Measurements from ENCODE around the gene TMEM106C.

The TMEM106C gene

GRCh38 chr12:47997321-47997720 is 33.9 kb downstream of the TMEM106C start:
- Histone ChIP-seq H3K4me1 (peaks cover 9% of the 10 kb centered on the region), H3K4me3 (ENCODE audit: low read depth, low read length) (no peak overlapping the region), H3K27ac (no peak overlapping the region), H3K79me2 (no peaks in the 10 kb centered on the region), H3K4me2 (ENCODE audit: low read length) (no peak overlapping the region), H3K9me3 (ENCODE audit: control insufficient read depth, low read length) (no peaks in the 10 kb centered on the region), H2AFZ (no peak overlapping the region), H3K9ac (no peak overlapping the region), H3K27me3 (ENCODE audit: control insufficient read depth, insufficient read depth, low read length) (no peaks in the 10 kb centered on the region), H3K36me3 (ENCODE audit: control insufficient read depth, insufficient read depth, low read length) (no peaks in the 10 kb centered on the region)
- no peak for TF ChIP-seq CTCF (IDR thresholded peaks at IDR 0.05)

- H3K4me3 ChIP-seq (ENCODE audit: low read depth, low read length), result no peak overlapping the region
- no peak overlapping the region for H3K27ac ChIP-seq
- H3K9ac ChIP-seq, result no peak overlapping the region
- H3K4me2 ChIP-seq (ENCODE audit: low read length), result no peak overlapping the region
- peaks cover 19% of the 10 kb centered on the region for H3K4me1 ChIP-seq
- no peaks in the 10 kb centered on the region for H3K79me2 ChIP-seq
- H3K9me3 ChIP-seq (ENCODE audit: control insufficient read depth, low read length), result no peaks in the 10 kb centered on the region
- H3K36me3 ChIP-seq (ENCODE audit: control insufficient read depth, insufficient read depth, low read length), result no peaks in the 10 kb centered on the region
- no peak overlapping the region for H2AFZ ChIP-seq
- peaks cover 12% of the 10 kb centered on the region for H3K27me3 ChIP-seq (ENCODE audit: control insufficient read depth, insufficient read depth, low read length)
- no peak for TF ChIP-seq CTCF (IDR thresholded peaks at IDR 0.05)
Observed at GRCh38 chr12:47999816-48000215, 36.4 kb downstream of the TMEM106C start.

DNA sequence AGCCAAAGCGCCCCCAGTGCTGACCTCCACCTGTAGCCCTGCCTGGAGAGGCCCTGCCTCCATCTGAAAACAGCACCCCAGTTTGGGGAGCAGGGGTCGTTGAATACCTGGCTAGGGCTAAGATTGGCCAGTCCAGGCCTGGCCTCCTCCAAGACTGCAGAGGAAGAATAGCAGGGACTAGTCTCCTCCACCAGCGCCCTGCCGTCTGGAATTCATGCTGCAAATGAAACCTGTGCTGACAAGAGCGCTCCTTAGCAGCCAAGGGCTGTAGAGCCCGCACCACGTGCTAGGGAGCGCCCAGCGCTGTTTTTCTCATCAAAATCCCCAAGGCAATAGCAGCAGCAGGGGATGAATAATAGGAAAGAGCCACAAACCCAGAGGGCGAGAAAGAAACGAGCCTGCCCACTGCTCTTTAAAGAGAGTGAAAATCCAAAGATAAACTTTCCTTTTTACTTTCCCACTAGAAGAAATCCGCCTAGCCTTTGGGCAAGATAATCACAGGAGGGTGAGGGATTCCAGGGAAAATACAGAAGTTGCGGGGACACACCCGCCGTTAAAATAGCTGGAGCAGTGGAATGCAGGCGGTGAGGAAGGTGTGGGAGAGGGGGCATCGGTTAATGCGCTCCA is 37.6 kb downstream of the TMEM106C start:
- H3K4me1 ChIP-seq, result peaks cover 18% of the 10 kb centered on the region

DNA sequence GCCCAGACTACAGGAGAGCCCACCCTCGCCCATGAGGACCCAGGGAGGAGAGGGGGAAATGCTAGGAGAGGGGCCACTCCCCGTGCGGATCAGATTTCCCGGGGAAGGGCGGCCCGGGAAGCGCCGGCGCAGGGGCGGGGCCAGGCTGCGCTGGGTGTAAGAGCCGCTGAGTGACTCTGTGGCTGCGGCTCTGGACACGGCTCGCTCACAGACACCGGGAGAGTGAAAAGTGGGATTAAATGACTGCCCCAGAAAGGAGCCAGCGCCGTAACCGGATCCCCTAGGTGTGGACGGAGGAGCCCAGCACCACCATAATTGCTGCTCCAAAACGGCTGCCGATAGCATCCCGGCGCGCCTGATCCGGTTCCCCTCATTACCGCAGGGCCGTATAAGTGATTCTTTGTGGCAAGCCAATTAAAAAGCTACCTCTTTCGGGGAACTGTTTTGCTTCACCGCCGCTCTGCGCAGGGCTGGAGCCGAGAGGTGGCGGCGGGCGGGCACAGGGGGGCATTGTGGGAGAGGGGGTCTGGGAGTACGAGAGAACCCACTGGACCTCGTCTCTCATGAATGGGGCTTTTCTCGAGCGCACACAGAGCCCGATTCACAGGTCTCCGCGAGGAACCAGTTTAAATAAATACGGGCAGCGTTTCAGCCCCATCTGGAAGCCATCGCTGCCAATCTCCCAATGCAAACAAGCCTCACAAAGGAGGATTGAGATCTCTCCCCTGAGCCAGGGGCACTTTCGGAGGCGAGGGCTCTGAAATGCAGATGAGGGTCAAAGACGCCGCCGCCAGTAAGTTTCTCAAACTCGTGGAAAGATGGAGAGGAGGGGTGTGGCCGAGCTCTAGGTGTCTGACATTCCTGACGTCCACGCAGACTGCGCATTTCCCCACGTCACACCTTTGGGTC is 38.4 kb downstream of the TMEM106C start:
- Histone ChIP-seq H3K4me3 (ENCODE audit: low read depth, low read length) (peak overlapping the region; percentile 31), H3K79me2 (no peaks in the 10 kb centered on the region), H3K27me3 (ENCODE audit: control insufficient read depth, insufficient read depth, low read length) (peaks cover 13% of the 10 kb centered on the region)

More for the DNA sequence above, 37.6 kb downstream of the TMEM106C start:
- H2AFZ ChIP-seq, result peak overlapping the region; percentile 53
- no peak overlapping the region for H3K9ac ChIP-seq
- TF ChIP-seq CTCF (IDR thresholded peaks at IDR 0.05), result no peak
- no peaks in the 10 kb centered on the region for H3K36me3 ChIP-seq (ENCODE audit: control insufficient read depth, insufficient read depth, low read length)
- H3K27me3 ChIP-seq (ENCODE audit: control insufficient read depth, insufficient read depth, low read length), result peaks cover 13% of the 10 kb centered on the region
- H3K4me3 ChIP-seq (ENCODE audit: low read depth, low read length), result peak overlapping the region; percentile 31
- no peaks in the 10 kb centered on the region for H3K9me3 ChIP-seq (ENCODE audit: control insufficient read depth, low read length)
- no peaks in the 10 kb centered on the region for H3K79me2 ChIP-seq
- no peak overlapping the region for H3K27ac ChIP-seq
- H3K4me2 ChIP-seq (ENCODE audit: low read length), result peak overlapping the region; percentile 66

More for the DNA sequence above, 38.4 kb downstream of the TMEM106C start:
- Histone ChIP-seq H3K4me1 (peaks cover 12% of the 10 kb centered on the region), H3K4me2 (ENCODE audit: low read length) (peak overlapping the region; percentile 66), H3K27ac (no peak overlapping the region), H3K9me3 (ENCODE audit: control insufficient read depth, low read length) (no peaks in the 10 kb centered on the region), H3K36me3 (ENCODE audit: control insufficient read depth, insufficient read depth, low read length) (no peaks in the 10 kb centered on the region), H2AFZ (peak overlapping the region; percentile 53), H3K9ac (no peak overlapping the region)
- no peak for TF ChIP-seq CTCF (IDR thresholded peaks at IDR 0.05)

Data from parathyroid adenoma (tissue), 2 donors.